ENCODE measurements around the gene AQP9.

DNA sequence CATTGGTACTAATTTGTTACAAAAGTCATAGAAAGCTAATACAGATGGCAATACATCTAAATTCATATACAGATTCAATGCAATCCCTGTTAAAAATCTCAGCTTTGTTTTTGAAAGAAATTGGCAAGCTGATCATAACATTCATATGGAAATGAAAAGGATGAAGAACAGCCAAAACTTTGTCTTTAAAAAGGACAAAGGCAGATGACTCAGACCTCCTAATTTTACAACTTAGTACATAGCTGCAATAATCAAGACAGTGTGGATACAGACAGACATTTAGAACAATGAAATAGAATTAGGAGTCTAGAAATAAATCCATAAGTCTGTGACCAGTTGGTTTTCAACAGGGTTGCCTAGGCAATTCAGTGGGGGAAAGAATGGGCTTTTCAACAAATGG, 63.3 kb downstream of the AQP9 start:
- TF ChIP-seq, protein P1, sequence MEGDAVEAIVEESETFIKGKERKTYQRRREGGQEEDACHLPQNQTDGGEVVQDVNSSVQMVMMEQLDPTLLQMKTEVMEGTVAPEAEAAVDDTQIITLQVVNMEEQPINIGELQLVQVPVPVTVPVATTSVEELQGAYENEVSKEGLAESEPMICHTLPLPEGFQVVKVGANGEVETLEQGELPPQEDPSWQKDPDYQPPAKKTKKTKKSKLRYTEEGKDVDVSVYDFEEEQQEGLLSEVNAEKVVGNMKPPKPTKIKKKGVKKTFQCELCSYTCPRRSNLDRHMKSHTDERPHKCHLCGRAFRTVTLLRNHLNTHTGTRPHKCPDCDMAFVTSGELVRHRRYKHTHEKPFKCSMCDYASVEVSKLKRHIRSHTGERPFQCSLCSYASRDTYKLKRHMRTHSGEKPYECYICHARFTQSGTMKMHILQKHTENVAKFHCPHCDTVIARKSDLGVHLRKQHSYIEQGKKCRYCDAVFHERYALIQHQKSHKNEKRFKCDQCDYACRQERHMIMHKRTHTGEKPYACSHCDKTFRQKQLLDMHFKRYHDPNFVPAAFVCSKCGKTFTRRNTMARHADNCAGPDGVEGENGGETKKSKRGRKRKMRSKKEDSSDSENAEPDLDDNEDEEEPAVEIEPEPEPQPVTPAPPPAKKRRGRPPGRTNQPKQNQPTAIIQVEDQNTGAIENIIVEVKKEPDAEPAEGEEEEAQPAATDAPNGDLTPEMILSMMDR (IDR thresholded peaks at IDR 0.05; ENCODE audit: low read length): no peak
- TF ChIP-seq EZH2 (IDR thresholded peaks at IDR 0.05; ENCODE audit: borderline replicate concordance, low read length): no peak

Data from OCI-LY1 (cell line).